ENCODE measurements around the gene NXPE3.

NXPE3 gene

DNA sequence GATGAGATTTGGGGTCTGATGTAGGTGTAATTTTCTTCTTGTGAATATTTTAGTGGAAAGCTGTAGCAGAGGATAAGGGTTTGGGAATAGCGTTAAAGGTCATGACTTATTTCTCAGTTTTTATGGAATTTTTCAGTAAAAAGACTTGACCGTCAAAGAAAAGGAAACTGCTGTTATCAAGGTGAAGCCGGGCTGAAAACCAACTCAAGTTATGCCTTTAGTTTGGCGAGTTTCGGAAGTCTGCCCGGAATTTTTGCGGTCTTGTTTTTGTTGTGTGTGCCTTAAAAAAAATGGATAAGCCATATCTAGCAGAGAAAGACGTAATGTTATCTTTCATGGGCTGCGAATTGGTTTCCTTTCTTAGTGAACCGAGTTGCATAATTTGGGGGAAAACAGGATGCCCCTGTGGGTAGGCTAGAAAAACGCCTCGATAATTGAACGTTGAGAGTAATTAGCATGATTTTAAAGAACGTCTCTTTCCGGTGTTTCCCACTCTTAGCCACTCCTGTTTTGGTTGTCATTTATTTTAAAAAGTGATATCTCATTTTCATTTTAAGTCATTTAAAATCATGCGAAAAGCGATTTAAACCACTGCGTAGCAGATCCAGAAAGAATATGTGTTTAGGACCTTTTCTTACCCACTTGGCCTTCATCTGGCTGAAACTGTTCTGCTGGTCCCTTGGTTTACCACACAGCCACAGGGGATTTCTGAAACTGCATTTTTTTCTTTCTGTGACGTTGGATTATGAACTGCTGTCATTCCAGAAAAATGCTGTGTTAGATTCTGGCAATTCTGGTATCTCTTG, 71.4 kb downstream of the NXPE3 start:
- Histone ChIP-seq H3K27me3 (ENCODE audit: control insufficient read depth, insufficient read depth, low read length) (no peaks in the 10 kb centered on the region), H3K36me3 (ENCODE audit: control insufficient read depth, insufficient read depth, low read length) (peaks cover 18% of the 10 kb centered on the region), H3K4me1 (ENCODE audit: control insufficient read depth, insufficient read depth, low read length) (peaks cover 2% of the 10 kb centered on the region; the same call in 1 of the 2 replicates), H3K27ac (ENCODE audit: low read length) (no peak overlapping the region), H3K9me3 (ENCODE audit: control insufficient read depth, insufficient read depth, low read length) (no peaks in the 10 kb centered on the region), H3K4me3 (ENCODE audit: low read length) (peak overlapping the region; percentile 64; the same call in 1 of the 2 replicates)
- no CpG with 5 or more reads among the region's 19 CpGs for WGBS (ENCODE audit: insufficient coverage, insufficient read length)
- DNase-seq (ENCODE audit: low read depth, low spot score) = no peak

DNA sequence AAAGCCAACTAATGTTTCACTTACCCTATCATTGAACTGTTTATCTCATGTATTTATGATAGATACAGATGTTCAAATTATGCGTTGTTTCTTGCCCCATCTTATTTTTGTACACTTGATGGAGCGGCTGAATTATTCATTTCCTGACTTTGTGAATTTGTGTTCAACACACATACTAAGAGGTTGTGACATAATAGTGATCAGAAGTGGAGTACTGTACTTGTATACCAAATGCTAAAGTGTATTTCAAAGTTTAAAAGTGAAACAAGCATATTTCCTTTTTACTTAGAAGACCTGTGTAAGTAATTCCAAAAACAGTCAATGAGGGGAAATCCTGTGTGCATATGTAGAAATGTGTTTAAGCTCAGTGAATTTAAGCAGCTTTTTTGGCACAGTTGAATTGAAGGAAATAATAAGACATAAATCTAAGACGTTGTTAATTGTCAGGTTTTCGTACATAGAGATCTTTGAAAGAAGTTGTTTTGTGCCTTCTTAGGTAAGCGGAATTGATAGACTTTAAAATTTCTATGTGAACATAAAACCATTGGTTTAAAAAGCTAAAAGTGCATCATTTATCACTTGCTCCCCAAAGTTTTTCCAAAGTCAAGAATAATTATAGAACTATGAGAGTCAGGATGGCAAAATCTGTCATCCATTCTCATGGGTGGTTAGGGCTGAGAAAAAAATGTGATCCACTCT, 72.2 kb downstream of the NXPE3 start:
- no peak for DNase-seq (ENCODE audit: low read depth, low spot score)
- Histone ChIP-seq H3K36me3 (ENCODE audit: control insufficient read depth, insufficient read depth, low read length) (peaks cover 22% of the 10 kb centered on the region), H3K27ac (ENCODE audit: low read length) (no peak overlapping the region), H3K27me3 (ENCODE audit: control insufficient read depth, insufficient read depth, low read length) (no peaks in the 10 kb centered on the region), H3K4me1 (ENCODE audit: control insufficient read depth, insufficient read depth, low read length) (peaks cover 2% of the 10 kb centered on the region; the same call in 1 of the 2 replicates), H3K9me3 (ENCODE audit: control insufficient read depth, insufficient read depth, low read length) (no peaks in the 10 kb centered on the region), H3K4me3 (ENCODE audit: low read length) (peak overlapping the region; percentile 64; the same call in 1 of the 2 replicates)
- no CpG with 5 or more reads among the region's 5 CpGs for WGBS (ENCODE audit: insufficient coverage, insufficient read length)

DNA sequence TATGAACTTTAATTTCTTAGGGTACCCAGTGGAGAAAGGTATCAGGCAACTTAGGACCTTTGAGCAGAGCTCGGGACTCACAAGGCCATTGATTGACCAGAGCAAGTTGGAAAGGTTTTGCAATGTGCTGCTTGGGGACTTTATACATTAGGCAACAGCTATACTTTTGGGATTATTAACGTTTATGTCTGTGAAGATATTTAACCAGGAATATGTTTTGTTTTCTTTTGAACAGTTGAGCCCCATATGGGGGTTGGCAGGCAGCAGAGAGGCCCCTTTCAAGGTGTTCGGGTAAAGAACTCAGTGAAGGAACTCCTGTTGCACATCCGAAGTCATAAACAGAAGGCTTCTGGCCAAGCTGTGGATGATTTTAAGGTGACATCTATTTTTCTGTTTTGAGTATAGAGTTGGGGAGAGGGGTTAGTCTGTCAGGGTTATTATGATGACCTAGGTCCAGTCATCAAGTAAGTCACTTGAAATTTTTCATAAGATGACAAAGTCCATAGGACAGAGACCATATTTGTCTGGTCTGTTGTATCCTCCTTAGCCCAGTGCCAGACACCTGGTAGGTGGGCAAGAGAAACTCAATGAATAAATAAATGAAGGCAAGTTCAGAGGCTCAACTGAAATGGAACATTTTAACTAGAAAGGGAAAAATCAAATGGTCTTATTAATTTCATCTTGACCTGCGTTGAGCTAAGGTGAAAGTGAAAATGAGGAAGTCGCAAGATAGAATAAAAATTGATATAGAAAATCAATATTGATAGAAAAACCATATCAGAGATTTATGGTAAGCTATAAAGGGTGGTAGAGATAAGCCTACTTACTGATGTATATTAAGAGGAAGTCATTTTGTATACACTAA, 73.1 kb downstream of the NXPE3 start:
- H3K36me3 ChIP-seq (ENCODE audit: control insufficient read depth, insufficient read depth, low read length) = peaks cover 22% of the 10 kb centered on the region
- no peaks in the 10 kb centered on the region for H3K4me1 ChIP-seq (ENCODE audit: control insufficient read depth, insufficient read depth, low read length)
- no peak overlapping the region for H3K27ac ChIP-seq (ENCODE audit: low read length)
- H3K9me3 ChIP-seq (ENCODE audit: control insufficient read depth, insufficient read depth, low read length) = no peaks in the 10 kb centered on the region
- DNase-seq (ENCODE audit: low read depth, low spot score) = no peak
- WGBS (ENCODE audit: insufficient coverage, insufficient read length) = no CpG with 5 or more reads among the region's 6 CpGs
- no peak overlapping the region for H3K4me3 ChIP-seq (ENCODE audit: low read length)
- no peaks in the 10 kb centered on the region for H3K27me3 ChIP-seq (ENCODE audit: control insufficient read depth, insufficient read depth, low read length)

DNA sequence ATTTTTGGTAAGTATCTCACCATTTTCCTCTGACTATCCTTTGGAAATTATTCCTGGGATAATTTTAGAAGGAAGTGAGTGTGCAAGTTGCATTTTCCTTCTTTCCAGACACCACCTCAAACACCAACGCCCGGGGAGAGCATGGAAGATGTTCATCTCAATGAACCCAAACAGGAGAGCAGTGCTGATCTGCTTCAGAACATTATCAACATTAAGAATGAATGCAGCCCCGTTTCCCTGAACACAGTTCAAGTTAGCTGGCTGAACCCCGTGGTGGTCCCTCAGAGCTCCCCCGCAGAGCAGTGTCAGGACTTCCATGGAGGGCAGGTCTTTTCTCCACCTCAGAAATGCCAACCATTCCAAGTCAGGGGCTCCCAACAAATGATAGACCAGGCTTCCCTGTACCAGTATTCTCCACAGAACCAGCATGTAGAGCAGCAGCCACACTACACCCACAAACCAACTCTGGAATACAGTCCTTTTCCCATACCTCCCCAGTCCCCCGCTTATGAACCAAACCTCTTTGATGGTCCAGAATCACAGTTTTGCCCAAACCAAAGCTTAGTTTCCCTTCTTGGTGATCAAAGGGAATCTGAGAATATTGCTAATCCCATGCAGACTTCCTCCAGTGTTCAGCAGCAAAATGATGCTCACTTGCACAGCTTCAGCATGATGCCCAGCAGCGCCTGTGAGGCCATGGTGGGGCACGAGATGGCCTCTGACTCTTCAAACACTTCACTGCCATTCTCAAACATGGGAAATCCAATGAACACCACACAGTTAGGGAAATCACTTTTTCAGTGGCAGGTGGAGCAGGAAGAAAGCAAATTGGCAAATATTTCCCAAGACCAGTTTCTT, 74.2 kb downstream of the NXPE3 start:
- Histone ChIP-seq H3K27me3 (ENCODE audit: control insufficient read depth, insufficient read depth, low read length) (no peaks in the 10 kb centered on the region), H3K36me3 (ENCODE audit: control insufficient read depth, insufficient read depth, low read length) (peaks cover 28% of the 10 kb centered on the region), H3K4me1 (ENCODE audit: control insufficient read depth, insufficient read depth, low read length) (no peaks in the 10 kb centered on the region), H3K27ac (ENCODE audit: low read length) (no peak overlapping the region), H3K4me3 (ENCODE audit: low read length) (no peak overlapping the region), H3K9me3 (ENCODE audit: control insufficient read depth, insufficient read depth, low read length) (no peaks in the 10 kb centered on the region)
- no CpG with 5 or more reads among the region's 8 CpGs for WGBS (ENCODE audit: insufficient coverage, insufficient read length)
- DNase-seq (ENCODE audit: low read depth, low spot score) = no peak

DNA sequence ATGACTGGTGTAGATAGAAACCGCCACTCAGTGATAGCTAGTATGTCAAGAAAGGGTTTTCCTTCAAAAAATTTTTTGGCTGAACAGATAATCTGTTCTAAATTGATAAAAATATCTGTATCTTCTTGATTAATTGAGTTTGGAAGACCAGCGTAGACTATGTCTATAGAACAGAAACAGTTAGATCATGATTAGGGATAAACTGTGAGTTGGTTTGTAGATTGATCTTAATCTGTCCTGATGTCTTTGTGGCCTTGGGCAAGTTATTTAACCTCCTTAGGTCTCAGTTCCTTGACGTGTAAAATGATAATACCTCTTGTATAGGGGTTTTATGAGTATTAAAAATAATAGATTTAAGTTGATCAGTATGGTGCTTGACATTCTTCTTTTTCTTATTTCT, 75.0 kb downstream of the NXPE3 start:
- H3K4me1 ChIP-seq (ENCODE audit: control insufficient read depth, insufficient read depth, low read length) = no peaks in the 10 kb centered on the region
- no peak overlapping the region for H3K27ac ChIP-seq (ENCODE audit: low read length)

DNA sequence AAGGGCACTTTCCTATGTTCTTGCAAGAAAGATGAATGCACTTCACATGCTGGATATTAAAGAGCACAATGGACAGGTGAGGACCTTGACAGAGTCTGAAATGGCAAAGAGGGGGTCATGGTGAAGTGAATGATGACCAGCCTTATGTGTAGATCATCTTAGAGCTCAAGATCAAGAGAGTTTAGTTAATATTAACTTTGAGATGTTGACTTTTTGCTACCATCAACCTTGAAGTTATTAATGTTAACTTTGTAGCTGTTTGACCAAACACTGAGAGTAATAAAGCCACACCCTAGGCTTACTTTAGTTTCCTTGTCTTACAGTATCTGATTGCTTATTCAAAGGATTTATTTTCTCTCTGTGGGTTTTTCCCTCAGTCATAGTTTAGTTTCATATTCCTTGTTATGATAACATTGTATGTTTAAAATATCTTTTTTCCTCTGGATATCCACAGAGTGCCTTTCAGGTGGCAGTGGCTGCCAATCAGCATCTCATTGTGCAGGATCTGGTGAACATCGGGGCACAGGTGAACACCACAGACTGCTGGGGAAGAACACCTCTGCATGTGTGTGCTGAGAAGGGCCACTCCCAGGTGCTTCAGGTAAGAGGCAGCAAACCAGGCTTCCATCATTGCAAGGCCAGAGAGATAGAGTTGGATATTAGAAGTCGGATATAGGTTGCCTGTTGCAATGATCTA, 75.7 kb downstream of the NXPE3 start:
- peaks cover 31% of the 10 kb centered on the region for H3K36me3 ChIP-seq (ENCODE audit: control insufficient read depth, insufficient read depth, low read length)
- H3K9me3 ChIP-seq (ENCODE audit: control insufficient read depth, insufficient read depth, low read length) = no peaks in the 10 kb centered on the region
- H3K27ac ChIP-seq (ENCODE audit: low read length) = no peak overlapping the region
- no peak for DNase-seq (ENCODE audit: low read depth, low spot score)
- H3K27me3 ChIP-seq (ENCODE audit: control insufficient read depth, insufficient read depth, low read length) = no peaks in the 10 kb centered on the region
- no CpG with 5 or more reads among the region's 2 CpGs for WGBS (ENCODE audit: insufficient coverage, insufficient read length)
- no peaks in the 10 kb centered on the region for H3K4me1 ChIP-seq (ENCODE audit: control insufficient read depth, insufficient read depth, low read length)
- no peak overlapping the region for H3K4me3 ChIP-seq (ENCODE audit: low read length)

More for the DNA sequence above, 75.0 kb downstream of the NXPE3 start:
- Histone ChIP-seq H3K9me3 (ENCODE audit: control insufficient read depth, insufficient read depth, low read length) (no peaks in the 10 kb centered on the region), H3K36me3 (ENCODE audit: control insufficient read depth, insufficient read depth, low read length) (peaks cover 28% of the 10 kb centered on the region), H3K27me3 (ENCODE audit: control insufficient read depth, insufficient read depth, low read length) (no peaks in the 10 kb centered on the region), H3K4me3 (ENCODE audit: low read length) (no peak overlapping the region)
- DNase-seq (ENCODE audit: low read depth, low spot score) = no peak
- WGBS (ENCODE audit: insufficient coverage, insufficient read length) = no CpG with 5 or more reads among the region's 3 CpGs

DNA sequence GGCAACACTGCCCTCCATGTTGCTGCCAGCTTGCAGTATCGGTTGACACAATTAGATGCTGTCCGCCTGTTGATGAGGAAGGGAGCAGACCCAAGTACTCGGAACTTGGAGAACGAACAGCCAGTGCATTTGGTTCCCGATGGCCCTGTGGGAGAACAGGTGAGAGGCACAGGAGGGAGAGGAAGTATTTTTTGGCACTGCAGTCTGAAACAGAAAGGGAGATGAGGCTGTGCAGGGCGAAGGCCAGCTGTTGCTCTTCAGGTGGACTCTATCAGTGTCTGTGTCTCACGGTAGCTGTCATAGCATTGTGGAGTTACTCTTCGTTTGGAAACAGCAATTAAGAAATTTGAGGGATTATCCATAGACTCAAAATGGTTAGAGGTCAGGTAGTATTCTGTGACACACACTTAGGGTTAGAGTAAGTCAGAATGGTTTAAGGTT, 78.3 kb downstream of the NXPE3 start:
- no peak overlapping the region for H3K27ac ChIP-seq (ENCODE audit: low read length)
- peaks cover 27% of the 10 kb centered on the region for H3K36me3 ChIP-seq (ENCODE audit: control insufficient read depth, insufficient read depth, low read length)
- DNase-seq (ENCODE audit: low read depth, low spot score) = no peak
- no peaks in the 10 kb centered on the region for H3K4me1 ChIP-seq (ENCODE audit: control insufficient read depth, insufficient read depth, low read length)
- no peaks in the 10 kb centered on the region for H3K27me3 ChIP-seq (ENCODE audit: control insufficient read depth, insufficient read depth, low read length)
- H3K4me3 ChIP-seq (ENCODE audit: low read length) = no peak overlapping the region
- H3K9me3 ChIP-seq (ENCODE audit: control insufficient read depth, insufficient read depth, low read length) = no peaks in the 10 kb centered on the region
- WGBS (ENCODE audit: insufficient coverage, insufficient read length) = no CpG with 5 or more reads among the region's 8 CpGs

DNA sequence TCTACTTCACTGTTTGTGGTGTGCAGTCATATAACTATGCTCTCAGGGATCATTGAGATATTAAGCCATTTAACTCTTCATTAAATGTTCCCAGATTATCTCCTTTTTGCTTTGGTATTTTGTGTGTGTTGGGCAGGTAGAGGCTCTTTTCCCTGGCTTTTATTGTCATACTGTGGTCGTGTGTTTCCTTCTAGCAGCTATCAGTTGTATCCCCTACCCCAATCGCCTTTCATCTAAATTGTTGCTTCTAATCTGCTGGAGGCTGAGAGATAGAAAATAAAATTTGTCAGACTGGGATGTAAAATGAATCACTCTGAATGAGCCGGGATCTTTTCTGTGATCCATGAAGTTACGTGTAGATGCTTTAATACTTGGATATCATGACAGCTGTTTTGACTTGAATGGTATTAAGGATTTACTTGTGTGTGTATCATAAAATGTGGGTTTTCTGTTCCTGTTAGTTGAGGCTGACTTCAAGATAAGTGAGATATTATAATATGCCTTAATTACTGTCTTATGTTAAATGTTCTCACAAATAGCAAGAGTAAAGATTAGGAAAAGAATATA, 79.5 kb downstream of the NXPE3 start:
- H3K9me3 ChIP-seq (ENCODE audit: control insufficient read depth, insufficient read depth, low read length) = no peaks in the 10 kb centered on the region
- no peaks in the 10 kb centered on the region for H3K4me1 ChIP-seq (ENCODE audit: control insufficient read depth, insufficient read depth, low read length)
- no peak overlapping the region for H3K4me3 ChIP-seq (ENCODE audit: low read length)
- no peak overlapping the region for H3K27ac ChIP-seq (ENCODE audit: low read length)
- no CpG with 5 or more reads among the region's 4 CpGs for WGBS (ENCODE audit: insufficient coverage, insufficient read length)
- no peak for DNase-seq (ENCODE audit: low read depth, low spot score)
- H3K36me3 ChIP-seq (ENCODE audit: control insufficient read depth, insufficient read depth, low read length) = peaks cover 20% of the 10 kb centered on the region; the same call in 1 of the 2 replicates
- no peaks in the 10 kb centered on the region for H3K27me3 ChIP-seq (ENCODE audit: control insufficient read depth, insufficient read depth, low read length)

DNA sequence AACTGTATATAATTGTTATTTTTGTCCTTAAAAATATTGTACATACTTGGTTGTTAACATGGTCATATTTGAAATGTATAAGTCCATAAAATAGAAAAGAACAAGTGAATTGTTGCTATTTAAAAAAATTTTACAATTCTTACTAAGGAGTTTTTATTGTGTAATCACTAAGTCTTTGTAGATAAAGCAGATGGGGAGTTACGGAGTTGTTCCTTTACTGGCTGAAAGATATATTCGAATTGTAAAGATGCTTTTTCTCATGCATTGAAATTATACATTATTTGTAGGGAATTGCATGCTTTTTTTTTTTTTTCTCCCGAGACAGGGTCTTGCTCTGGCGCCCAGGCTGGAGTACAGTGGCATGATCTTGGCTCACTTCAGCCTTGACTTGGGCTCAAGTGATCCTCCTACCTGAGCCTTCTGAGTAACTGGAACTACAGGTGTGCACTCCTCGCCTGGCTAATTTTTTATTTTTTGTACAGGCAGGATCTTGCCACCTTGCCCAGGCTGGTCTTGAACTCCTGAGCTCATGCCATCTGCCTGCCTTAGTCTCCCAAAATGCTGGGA, 81.0 kb downstream of the NXPE3 start:
- peaks cover 14% of the 10 kb centered on the region; the same call in 1 of the 2 replicates for H3K36me3 ChIP-seq (ENCODE audit: control insufficient read depth, insufficient read depth, low read length)
- H3K9me3 ChIP-seq (ENCODE audit: control insufficient read depth, insufficient read depth, low read length) = no peaks in the 10 kb centered on the region
- H3K4me3 ChIP-seq (ENCODE audit: low read length) = no peak overlapping the region
- no peaks in the 10 kb centered on the region for H3K27me3 ChIP-seq (ENCODE audit: control insufficient read depth, insufficient read depth, low read length)
- 100% methylated on average over 2 of the region's 5 CpGs for WGBS (ENCODE audit: insufficient coverage, insufficient read length)
- H3K27ac ChIP-seq (ENCODE audit: low read length) = no peak overlapping the region
- H3K4me1 ChIP-seq (ENCODE audit: control insufficient read depth, insufficient read depth, low read length) = no peaks in the 10 kb centered on the region
- no peak for DNase-seq (ENCODE audit: low read depth, low spot score)
